BE2C (cell line): ENCODE results near the gene AKT1.
"Not testable (repeated sequence)": the region's sequence is repeated elsewhere in the genome, so short reads cannot be mapped to it uniquely, and the experiment has no call there.

ENCODE experiments used
- DNase-seq: peaks from one replicate; pipeline ENCODE4 v3.0.0-alpha.2; 2020
- H3K27me3 ChIP-seq: fragments of 250-450 bp; sonication (Bioruptor Pico); 2 replicates; pipeline ENCODE4 v1.5.1; 2020; ENCODE audit warnings: mild to moderate bottlenecking
- H3K36me3 ChIP-seq: fragments of 250-450 bp; sonication (Bioruptor Pico); 2 replicates; pipeline ENCODE4 v1.5.1; 2020; ENCODE audit warnings: mild to moderate bottlenecking
- H3K4me1 ChIP-seq: fragments of 250-450 bp; sonication (Bioruptor Pico); 2 replicates; pipeline ENCODE4 v1.5.1; 2020
- H3K4me3 ChIP-seq: 2 replicates; pipeline ENCODE4 v1.5.1; 2011; ENCODE audit warnings: low read depth, low read length
- H3K9me3 ChIP-seq: fragments of 250-450 bp; sonication (Bioruptor Pico); 2 replicates; pipeline ENCODE4 v1.5.1; 2020
- CTCF ChIP-seq: IDR thresholded peaks from 2 replicates; pipeline ENCODE4 v1.5.1; 2012; ENCODE audit warnings: mild to moderate bottlenecking, low read depth, low read length

Gene AKT1

GRCh38 chr14:104732355-104732804 is 63.2 kb downstream of the AKT1 start:
- DNase-seq, result no peak
- Histone ChIP-seq H3K4me3 (no peak overlapping the region), H3K4me1 (no peaks in the 10 kb centered on the region), H3K36me3 (no peaks in the 10 kb centered on the region), H3K9me3 (no peaks in the 10 kb centered on the region), H3K27me3 (no peaks in the 10 kb centered on the region)
- TF ChIP-seq CTCF, result no peak

DNA sequence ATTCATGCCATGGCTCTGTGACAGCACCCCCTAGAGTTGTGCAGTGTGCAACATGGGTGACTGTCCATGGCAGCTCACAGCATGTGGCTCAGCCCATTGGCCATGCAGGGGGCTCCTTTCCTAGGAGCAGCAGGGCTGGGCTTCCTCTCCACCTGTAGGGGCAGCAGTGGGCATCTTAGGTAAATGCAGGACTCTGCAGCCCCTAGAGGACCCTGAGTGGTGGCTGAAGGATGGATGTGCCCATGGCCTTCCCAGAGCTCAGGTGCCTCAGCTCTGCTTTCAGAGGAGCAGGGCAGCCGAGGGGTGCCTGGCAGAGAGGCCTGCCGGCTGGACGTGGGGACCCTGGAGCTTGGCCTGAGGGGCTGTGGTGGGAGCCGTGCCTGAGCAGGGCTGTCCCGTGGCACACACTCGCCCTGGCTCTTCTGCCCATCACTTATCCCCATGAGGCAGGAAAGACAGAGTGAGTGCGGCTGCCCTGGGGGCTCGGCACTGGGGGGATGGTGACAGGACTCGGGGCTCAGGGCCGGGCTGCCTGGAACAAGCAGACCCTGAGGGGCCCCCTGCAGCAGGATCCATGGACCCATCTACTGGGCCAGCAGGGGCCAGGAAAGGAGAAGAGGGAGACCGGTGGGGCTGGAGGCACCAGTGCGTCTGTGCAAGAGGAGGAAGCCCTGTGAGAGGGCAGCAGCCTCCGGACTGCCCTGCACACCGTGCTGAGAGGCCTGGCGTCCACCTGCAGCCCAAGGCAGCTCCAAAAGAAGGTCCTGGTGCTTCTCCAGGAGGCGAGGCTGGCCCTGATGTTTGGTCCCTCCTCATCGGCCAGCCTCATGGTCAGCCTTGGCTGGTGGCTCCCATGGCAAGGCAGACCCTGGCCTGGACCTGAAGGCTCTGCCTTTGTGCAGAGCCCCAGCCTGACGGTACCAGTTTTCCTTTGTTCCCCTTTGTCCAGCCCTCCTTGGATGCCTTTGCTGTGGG is 63.9 kb downstream of the AKT1 start:
- no peaks in the 10 kb centered on the region for H3K9me3 ChIP-seq
- DNase-seq, result peak; percentile 51
- no peak overlapping the region for H3K4me3 ChIP-seq
- peak; percentile 62 for TF ChIP-seq CTCF
- H3K4me1 ChIP-seq, result no peaks in the 10 kb centered on the region
- no peaks in the 10 kb centered on the region for H3K27me3 ChIP-seq
- H3K36me3 ChIP-seq, result no peaks in the 10 kb centered on the region

GRCh38 chr14:104730487-104730886 is 65.1 kb downstream of the AKT1 start:
- H3K4me3 ChIP-seq, result no peak overlapping the region
- TF ChIP-seq CTCF, result no peak
- H3K27me3 ChIP-seq, result no peaks in the 10 kb centered on the region
- no peaks in the 10 kb centered on the region for H3K36me3 ChIP-seq
- no peaks in the 10 kb centered on the region for H3K9me3 ChIP-seq
- no peaks in the 10 kb centered on the region for H3K4me1 ChIP-seq
- no peak for DNase-seq

DNA sequence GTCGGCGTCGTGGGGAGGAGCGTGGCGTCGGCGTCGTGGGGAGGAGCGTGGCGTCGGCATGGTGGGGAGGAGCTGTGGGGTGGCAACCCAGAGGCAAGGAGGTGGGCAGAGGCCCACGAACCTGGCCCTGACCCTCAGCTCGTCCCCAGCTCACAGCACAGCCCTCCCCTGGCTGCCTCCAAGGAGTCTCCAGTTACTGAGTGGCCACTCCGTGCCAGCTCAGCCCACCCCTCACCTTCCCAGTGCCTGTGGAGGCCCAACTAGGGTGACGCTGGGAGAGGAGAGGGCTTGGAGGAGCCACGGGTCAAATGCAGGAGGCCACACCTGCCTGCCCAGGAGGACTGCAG is 65.7 kb downstream of the AKT1 start:
- Histone ChIP-seq H3K4me3 (no peak overlapping the region), H3K9me3 (no peaks in the 10 kb centered on the region), H3K36me3 (no peaks in the 10 kb centered on the region), H3K4me1 (peaks cover under 1% of the 10 kb centered on the region; the same call in 1 of the 2 replicates), H3K27me3 (no peaks in the 10 kb centered on the region)
- TF ChIP-seq CTCF, result no peak
- no peak for DNase-seq

- H3K4me3 ChIP-seq, H3K36me3 ChIP-seq, H3K4me1 ChIP-seq, H3K27me3 ChIP-seq, DNase-seq, H3K9me3 ChIP-seq: not testable (repeated sequence)
These were observed 66.2 kb downstream of the AKT1 start for GRCh38 chr14:104729176-104729834.

DNA sequence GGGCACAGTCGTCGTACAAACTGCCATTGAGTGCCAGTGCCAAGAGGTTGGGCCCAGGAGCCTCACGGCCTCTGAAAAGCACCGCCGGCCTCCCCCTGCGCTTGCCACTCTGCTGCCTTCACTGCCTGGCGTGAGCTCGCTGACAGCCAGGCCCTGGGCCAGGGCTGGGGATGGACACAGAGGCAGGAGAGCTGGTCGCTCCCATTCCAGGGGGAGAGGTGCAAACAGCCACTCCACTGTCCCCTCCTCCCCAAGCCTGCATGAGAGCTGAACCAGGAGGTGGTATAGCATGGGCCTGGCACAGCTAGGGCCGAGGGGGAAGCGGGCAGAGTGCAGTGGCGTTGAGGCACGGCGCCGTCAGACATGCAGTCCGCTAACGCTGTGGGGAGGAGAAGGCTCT is 66.9 kb downstream of the AKT1 start:
- peaks cover 4% of the 10 kb centered on the region; the same call in 1 of the 2 replicates for H3K4me1 ChIP-seq
- H3K36me3 ChIP-seq, result no peaks in the 10 kb centered on the region
- no peak for TF ChIP-seq CTCF
- no peak overlapping the region for H3K4me3 ChIP-seq
- no peak for DNase-seq
- no peaks in the 10 kb centered on the region for H3K9me3 ChIP-seq
- no peaks in the 10 kb centered on the region for H3K27me3 ChIP-seq
